ENCODE measurements around the gene BLOC1S6.

BLOC1S6 gene

DNA sequence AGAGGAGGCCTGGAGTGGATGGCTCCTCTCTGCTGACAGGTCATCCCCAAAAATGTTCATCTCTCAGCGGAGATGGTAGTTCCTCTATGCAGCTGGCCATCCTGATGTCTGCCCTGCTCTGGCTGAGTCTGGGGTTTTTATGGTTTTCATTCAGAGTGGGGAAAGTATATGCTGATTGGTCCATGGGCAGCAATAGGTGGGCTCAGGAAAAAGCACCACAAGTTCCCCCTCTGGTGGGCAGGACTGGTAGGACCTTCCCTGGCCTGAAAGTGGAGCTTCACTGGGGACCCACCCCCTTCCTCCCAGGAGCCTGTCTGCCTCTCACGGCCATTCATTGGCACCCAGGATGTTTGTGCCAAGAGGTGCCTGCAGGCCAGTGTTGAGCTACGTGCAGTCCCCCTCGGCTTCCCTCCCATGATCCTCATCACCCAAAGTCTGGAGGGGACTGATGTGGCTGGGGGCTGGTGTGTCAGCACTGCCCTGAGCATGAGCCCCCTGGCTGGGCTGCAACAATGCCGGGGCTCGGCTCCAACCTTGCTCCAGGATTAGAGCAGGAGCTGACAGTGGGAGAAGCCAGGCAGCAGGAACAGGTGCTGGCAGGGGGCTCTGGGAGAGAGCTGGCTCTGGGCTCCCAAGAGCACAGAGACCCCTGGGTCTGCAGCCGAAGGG, 13.1 kb upstream of the BLOC1S6 start:
- TF ChIP-seq TAF1 (IDR thresholded peaks at IDR 0.05; ENCODE audit: borderline replicate concordance, insufficient read depth, low read length) (no peak), POLR2AphosphoS5 (IDR thresholded peaks at IDR 0.05; ENCODE audit: low read depth, low read length) (no peak), REST (IDR thresholded peaks at IDR 0.05; ENCODE audit: insufficient read depth in 1 of 2, low read depth in 2 of 2, low read length in 2 of 2) (no peak), SIN3A (IDR thresholded peaks at IDR 0.05; ENCODE audit: borderline replicate concordance, insufficient read depth, low read length) (no peak), FOXP2 (optimal IDR thresholded peaks at IDR 0.05; ENCODE audit: borderline replicate concordance, extremely low read depth, extremely low read length, insufficient read depth) (no peak)

- TF ChIP-seq TAF1 (IDR thresholded peaks at IDR 0.05; ENCODE audit: borderline replicate concordance, insufficient read depth, low read length) (no peak), FOXP2 (optimal IDR thresholded peaks at IDR 0.05; ENCODE audit: borderline replicate concordance, extremely low read depth, extremely low read length, insufficient read depth) (no peak), REST (IDR thresholded peaks at IDR 0.05; ENCODE audit: insufficient read depth in 1 of 2, low read depth in 2 of 2, low read length in 2 of 2) (no peak), POLR2AphosphoS5 (IDR thresholded peaks at IDR 0.05; ENCODE audit: low read depth, low read length) (no peak), SIN3A (IDR thresholded peaks at IDR 0.05; ENCODE audit: borderline replicate concordance, insufficient read depth, low read length) (no peak)
Measured at GRCh38 chr15:45581919-45582318, 5.3 kb upstream of the BLOC1S6 start.

DNA sequence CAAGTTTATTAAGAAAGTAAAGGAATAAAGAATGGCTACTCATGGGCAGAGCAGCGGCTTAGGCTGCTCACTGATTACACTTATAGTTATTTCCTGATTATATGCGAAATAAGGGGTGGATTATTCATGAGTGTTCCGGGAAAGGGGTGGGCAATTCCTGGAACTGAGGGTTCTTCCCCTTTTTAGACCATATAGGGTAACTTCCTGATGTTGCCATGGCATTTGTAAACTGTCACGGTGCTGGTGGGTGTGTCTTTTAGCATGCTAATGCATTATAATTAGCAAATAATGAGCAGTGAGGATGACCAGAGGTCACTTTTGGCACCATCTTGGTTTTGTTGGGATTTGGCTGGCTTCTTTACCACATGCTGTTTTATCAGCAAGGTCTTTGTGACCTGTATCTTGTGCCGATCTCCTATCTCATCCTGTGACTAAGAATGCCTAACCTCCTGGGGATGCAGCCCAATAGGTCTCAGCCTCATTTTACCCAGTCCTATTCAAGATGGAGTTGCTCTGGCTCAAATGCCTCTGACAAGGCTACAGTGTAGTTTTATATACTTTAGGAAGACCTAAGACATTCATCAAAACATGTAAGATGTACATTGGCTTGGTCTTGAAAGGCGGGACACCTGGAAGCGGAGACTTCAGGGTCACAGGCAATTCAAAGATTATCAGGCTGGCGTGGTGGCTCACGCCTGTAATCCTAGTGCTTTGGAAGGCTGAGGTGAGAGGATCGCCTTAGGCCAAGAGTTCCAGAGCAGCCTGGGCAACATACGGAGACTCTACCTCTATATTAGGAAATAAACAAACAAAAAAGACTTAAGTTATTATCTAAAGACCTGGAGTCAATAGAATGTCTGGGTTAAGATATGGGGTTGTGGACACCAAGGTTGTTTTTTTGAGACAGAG, 3.2 kb upstream of the BLOC1S6 start:
- TF ChIP-seq TAF1 (IDR thresholded peaks at IDR 0.05; ENCODE audit: borderline replicate concordance, insufficient read depth, low read length) (no peak), FOXP2 (optimal IDR thresholded peaks at IDR 0.05; ENCODE audit: borderline replicate concordance, extremely low read depth, extremely low read length, insufficient read depth) (no peak), SIN3A (IDR thresholded peaks at IDR 0.05; ENCODE audit: borderline replicate concordance, insufficient read depth, low read length) (no peak), POLR2AphosphoS5 (IDR thresholded peaks at IDR 0.05; ENCODE audit: low read depth, low read length) (no peak)

GRCh38 chr15:45585069-45585791, 1.9 kb upstream of the BLOC1S6 start:
- TF ChIP-seq POLR2AphosphoS5 (IDR thresholded peaks at IDR 0.05; ENCODE audit: low read depth, low read length) (no peak), SIN3A (IDR thresholded peaks at IDR 0.05; ENCODE audit: borderline replicate concordance, insufficient read depth, low read length) (no peak), FOXP2 (optimal IDR thresholded peaks at IDR 0.05; ENCODE audit: borderline replicate concordance, extremely low read depth, extremely low read length, insufficient read depth) (no peak), TAF1 (IDR thresholded peaks at IDR 0.05; ENCODE audit: borderline replicate concordance, insufficient read depth, low read length) (no peak), REST (IDR thresholded peaks at IDR 0.05; ENCODE audit: insufficient read depth in 1 of 2, low read depth in 2 of 2, low read length in 2 of 2) (no peak)

DNA sequence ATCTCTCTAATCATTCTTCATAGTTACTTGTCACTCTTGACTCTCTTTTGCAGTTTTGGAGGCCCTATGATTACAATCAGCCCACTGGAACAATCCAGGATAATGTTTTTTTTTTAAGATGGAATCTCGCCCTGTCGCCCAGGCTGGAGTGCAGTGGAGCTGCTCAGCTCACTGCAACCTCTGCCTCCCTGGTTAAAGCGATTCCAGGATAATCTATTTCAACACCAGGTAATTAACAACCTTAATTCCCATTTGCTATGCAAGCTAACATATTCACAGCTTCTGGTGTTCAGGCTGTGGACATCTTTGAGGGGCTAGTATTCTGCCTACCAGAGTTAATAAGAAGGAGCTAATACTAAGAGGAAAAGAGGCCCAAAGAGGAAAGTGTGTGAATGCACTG, 1.1 kb upstream of the BLOC1S6 start:
- TF ChIP-seq SIN3A (IDR thresholded peaks at IDR 0.05; ENCODE audit: borderline replicate concordance, insufficient read depth, low read length) (no peak), REST (IDR thresholded peaks at IDR 0.05; ENCODE audit: insufficient read depth in 1 of 2, low read depth in 2 of 2, low read length in 2 of 2) (no peak), TAF1 (IDR thresholded peaks at IDR 0.05; ENCODE audit: borderline replicate concordance, insufficient read depth, low read length) (no peak), POLR2AphosphoS5 (IDR thresholded peaks at IDR 0.05; ENCODE audit: low read depth, low read length) (no peak), FOXP2 (optimal IDR thresholded peaks at IDR 0.05; ENCODE audit: borderline replicate concordance, extremely low read depth, extremely low read length, insufficient read depth) (no peak)

All from PFSK-1 (cell line).